ENCODE measurements around the gene ODAD4. TPM values are rescaled to one million over a fixed set of nuclear protein-coding genes. Genes with fewer than 3 reads are reported as not detected.
"Not testable (repeated sequence)": the region's sequence is repeated elsewhere in the genome, so short reads cannot be mapped to it uniquely, and the experiment has no call there.

Gene ODAD4
- total RNA-seq, 2 donors from 2014 or later: 0.15 to 0.19 TPM

GRCh38 chr17:42002175-42002791 is 71.9 kb downstream of the ODAD4 start:
- Histone ChIP-seq H3K27ac (no peak overlapping the region), H3K36me3 (peaks cover 5% of the 10 kb centered on the region), H3K9ac (ENCODE audit: low read depth in 2 of 2, low read length in 2 of 2) (no peak overlapping the region)

GRCh38 chr17:42002792-42003301 is 72.4 kb downstream of the ODAD4 start:
- no peaks in the 10 kb centered on the region for H3K36me3 ChIP-seq
- H3K4me3 ChIP-seq: no peak overlapping the region
- H3K9me3 ChIP-seq: no peaks in the 10 kb centered on the region
- no peak for TF ChIP-seq CTCF (IDR thresholded peaks at IDR 0.05)
- no peak overlapping the region for H3K9ac ChIP-seq (ENCODE audit: low read depth in 2 of 2, low read length in 2 of 2)
- peaks cover 11% of the 10 kb centered on the region for H3K4me1 ChIP-seq
- intact Hi-C loops (cut with DNase I): no loop called here
- no peak for DNase-seq
- no peaks in the 10 kb centered on the region for H3K27me3 ChIP-seq
- peak overlapping the region; percentile 9 for H3K27ac ChIP-seq

More at GRCh38 chr17:42002175-42002791, 71.9 kb downstream of the ODAD4 start:
- peaks cover 11% of the 10 kb centered on the region for H3K4me1 ChIP-seq
- no peaks in the 10 kb centered on the region for H3K27me3 ChIP-seq
- TF ChIP-seq CTCF (IDR thresholded peaks at IDR 0.05): no peak
- DNase-seq: no peak
- H3K9me3 ChIP-seq: no peaks in the 10 kb centered on the region
- no peak overlapping the region for H3K4me3 ChIP-seq
- intact Hi-C loops (cut with DNase I): no loop called here

- intact Hi-C loops (cut with DNase I): no loop called here
- no peak for TF ChIP-seq CTCF (IDR thresholded peaks at IDR 0.05)
- no peak for DNase-seq
- Histone ChIP-seq H3K9ac (ENCODE audit: low read depth in 2 of 2, low read length in 2 of 2) (no peak overlapping the region), H3K36me3 (no peaks in the 10 kb centered on the region), H3K27ac (no peak overlapping the region), H3K9me3 (no peaks in the 10 kb centered on the region), H3K4me1 (peaks cover 11% of the 10 kb centered on the region), H3K4me3 (no peak overlapping the region), H3K27me3 (no peaks in the 10 kb centered on the region)
Measured at GRCh38 chr17:42005166-42005565, 74.7 kb downstream of the ODAD4 start.

- Histone ChIP-seq H3K9me3 (no peaks in the 10 kb centered on the region), H3K9ac (ENCODE audit: low read depth in 2 of 2, low read length in 2 of 2) (no peak overlapping the region), H3K4me1 (no peaks in the 10 kb centered on the region), H3K27ac (no peak overlapping the region), H3K27me3 (no peaks in the 10 kb centered on the region), H3K4me3 (no peak overlapping the region), H3K36me3 (no peaks in the 10 kb centered on the region)
- intact Hi-C loops (cut with DNase I): no loop called here
- no peak for DNase-seq
- no peak for TF ChIP-seq CTCF (IDR thresholded peaks at IDR 0.05)
Measured at GRCh38 chr17:42009170-42009569, 78.8 kb downstream of the ODAD4 start.

GRCh38 chr17:42010266-42010680 is 79.9 kb downstream of the ODAD4 start:
- intact Hi-C loops (cut with DNase I): not testable (repeated sequence)

GRCh38 chr17:42010898-42011516 is 80.6 kb downstream of the ODAD4 start:
- no peaks in the 10 kb centered on the region for H3K9me3 ChIP-seq
- no peaks in the 10 kb centered on the region for H3K36me3 ChIP-seq
- no peak overlapping the region for H3K9ac ChIP-seq (ENCODE audit: low read depth in 2 of 2, low read length in 2 of 2)
- H3K27ac ChIP-seq: no peak overlapping the region
- H3K27me3 ChIP-seq: no peaks in the 10 kb centered on the region
- no peak for DNase-seq
- peaks cover 5% of the 10 kb centered on the region for H3K4me1 ChIP-seq
- intact Hi-C loops (cut with DNase I): no loop called here
- no peak for TF ChIP-seq CTCF (IDR thresholded peaks at IDR 0.05)
- no peak overlapping the region for H3K4me3 ChIP-seq

More at GRCh38 chr17:42010266-42010680, 79.9 kb downstream of the ODAD4 start:
- H3K27me3 ChIP-seq; DNase-seq; H3K4me3 ChIP-seq; H3K4me1 ChIP-seq; H3K36me3 ChIP-seq; H3K9ac ChIP-seq (ENCODE audit: low read depth in 2 of 2, low read length in 2 of 2); H3K9me3 ChIP-seq; H3K27ac ChIP-seq: not testable (repeated sequence)

GRCh38 chr17:42012363-42012762 is 81.9 kb downstream of the ODAD4 start:
- H3K4me3 ChIP-seq; H3K36me3 ChIP-seq; H3K9ac ChIP-seq (ENCODE audit: low read depth in 2 of 2, low read length in 2 of 2); H3K27ac ChIP-seq; intact Hi-C loops (cut with DNase I); DNase-seq; H3K9me3 ChIP-seq; H3K4me1 ChIP-seq; H3K27me3 ChIP-seq: not testable (repeated sequence)

- H3K27me3 ChIP-seq; H3K9ac ChIP-seq (ENCODE audit: low read depth in 2 of 2, low read length in 2 of 2); intact Hi-C loops (cut with DNase I); H3K36me3 ChIP-seq; H3K4me3 ChIP-seq; H3K4me1 ChIP-seq; H3K27ac ChIP-seq; H3K9me3 ChIP-seq; DNase-seq: not testable (repeated sequence)
Measured at GRCh38 chr17:42013740-42014139, 83.3 kb downstream of the ODAD4 start.
